ENCODE data around the gene SF3B1.

Gene SF3B1

DNA sequence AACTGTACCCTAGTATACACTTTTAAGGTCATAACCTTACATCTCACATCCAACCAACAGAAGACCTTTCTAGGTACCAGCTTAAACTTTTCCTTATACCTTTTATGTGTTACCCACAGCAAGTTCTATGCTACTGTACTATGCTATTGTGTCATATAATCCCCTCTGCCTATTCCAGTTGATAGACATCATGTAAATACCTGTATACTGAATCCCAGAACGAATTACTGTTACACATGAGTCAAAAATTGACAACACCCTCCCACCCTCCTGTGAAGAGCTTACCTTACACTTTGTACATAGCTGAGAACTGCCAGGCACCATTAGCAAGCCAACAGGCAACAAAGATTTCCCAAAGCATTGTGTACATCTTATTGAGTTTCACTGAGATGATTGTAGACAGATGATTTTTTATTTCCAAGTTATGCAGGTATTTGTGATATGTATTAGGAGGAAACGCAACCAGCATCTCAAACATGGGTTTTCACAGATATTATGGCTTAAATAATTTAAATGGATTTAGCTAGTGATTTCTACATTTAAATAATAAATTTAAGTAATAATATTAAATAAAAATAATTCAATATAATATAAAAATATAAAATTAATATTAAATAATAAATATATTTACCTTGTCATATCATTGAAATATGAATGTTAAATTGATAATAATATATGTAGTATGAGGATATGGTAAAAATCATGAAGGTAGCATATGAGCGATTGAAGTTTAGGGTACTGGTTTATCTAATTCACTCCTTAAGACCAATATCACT lies 81.2 kb downstream of the SF3B1 start:
- H3K4me3 ChIP-seq (ENCODE audit: low read depth in 1 of 2, low read length in 2 of 2), result no peak overlapping the region
- no peaks in the 10 kb centered on the region for H4K20me1 ChIP-seq (ENCODE audit: insufficient read depth, low read length)
- no peak for DNase-seq
- no peak for TF ChIP-seq EZH2 (IDR thresholded peaks at IDR 0.05; ENCODE audit: borderline replicate concordance, low read depth, low read length, severe bottlenecking)
- TF ChIP-seq, protein P1, sequence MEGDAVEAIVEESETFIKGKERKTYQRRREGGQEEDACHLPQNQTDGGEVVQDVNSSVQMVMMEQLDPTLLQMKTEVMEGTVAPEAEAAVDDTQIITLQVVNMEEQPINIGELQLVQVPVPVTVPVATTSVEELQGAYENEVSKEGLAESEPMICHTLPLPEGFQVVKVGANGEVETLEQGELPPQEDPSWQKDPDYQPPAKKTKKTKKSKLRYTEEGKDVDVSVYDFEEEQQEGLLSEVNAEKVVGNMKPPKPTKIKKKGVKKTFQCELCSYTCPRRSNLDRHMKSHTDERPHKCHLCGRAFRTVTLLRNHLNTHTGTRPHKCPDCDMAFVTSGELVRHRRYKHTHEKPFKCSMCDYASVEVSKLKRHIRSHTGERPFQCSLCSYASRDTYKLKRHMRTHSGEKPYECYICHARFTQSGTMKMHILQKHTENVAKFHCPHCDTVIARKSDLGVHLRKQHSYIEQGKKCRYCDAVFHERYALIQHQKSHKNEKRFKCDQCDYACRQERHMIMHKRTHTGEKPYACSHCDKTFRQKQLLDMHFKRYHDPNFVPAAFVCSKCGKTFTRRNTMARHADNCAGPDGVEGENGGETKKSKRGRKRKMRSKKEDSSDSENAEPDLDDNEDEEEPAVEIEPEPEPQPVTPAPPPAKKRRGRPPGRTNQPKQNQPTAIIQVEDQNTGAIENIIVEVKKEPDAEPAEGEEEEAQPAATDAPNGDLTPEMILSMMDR (IDR thresholded peaks at IDR 0.05; ENCODE audit: borderline replicate concordance, extremely low read depth, low read length, poor library complexity, severe bottlenecking), result no peak
- H3K9me3 ChIP-seq (ENCODE audit: insufficient read depth, low read length, severe bottlenecking), result no peaks in the 10 kb centered on the region
- H3K27me3 ChIP-seq (ENCODE audit: insufficient read depth, low read length, poor library complexity), result no peaks in the 10 kb centered on the region
- H3K27ac ChIP-seq (ENCODE audit: low read length), result no peak overlapping the region
- H3K9ac ChIP-seq (ENCODE audit: low read depth, low read length), result no peak overlapping the region
- H3K4me1 ChIP-seq (ENCODE audit: insufficient read depth, low read length), result no peaks in the 10 kb centered on the region
- H2AFZ ChIP-seq (ENCODE audit: low read depth, low read length), result no peak overlapping the region
- no peaks in the 10 kb centered on the region for H3K79me2 ChIP-seq (ENCODE audit: insufficient read depth, low read length)
- H3K36me3 ChIP-seq (ENCODE audit: insufficient read depth, low read length), result no peaks in the 10 kb centered on the region
- no peak for ATAC-seq (ENCODE audit: insufficient read depth, low read depth)
- no peak overlapping the region for H3K4me2 ChIP-seq (ENCODE audit: insufficient read depth, low read length)

DNA sequence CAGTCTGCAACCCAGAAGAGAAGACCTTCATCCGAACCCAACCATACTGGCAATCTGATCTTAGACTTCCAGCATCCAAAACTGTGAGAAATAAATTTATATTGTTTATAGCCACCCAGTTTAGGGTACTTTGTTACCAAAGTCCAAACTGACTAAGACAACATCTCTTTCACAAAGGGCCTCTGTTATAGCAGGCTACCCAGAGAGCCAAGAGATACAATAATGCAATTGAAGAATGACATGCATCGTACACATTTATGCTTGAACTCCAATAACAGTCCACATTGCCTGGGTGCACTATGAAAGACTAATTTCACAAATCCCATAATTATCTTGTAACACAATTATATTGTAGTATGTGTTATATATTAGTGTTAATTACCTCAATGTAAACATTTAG lies 85.1 kb downstream of the SF3B1 start:
- no peak overlapping the region for H3K4me2 ChIP-seq (ENCODE audit: insufficient read depth, low read length)
- no peak overlapping the region for H2AFZ ChIP-seq (ENCODE audit: low read depth, low read length)
- H3K27me3 ChIP-seq (ENCODE audit: insufficient read depth, low read length, poor library complexity), result no peaks in the 10 kb centered on the region
- no peak for ATAC-seq (ENCODE audit: insufficient read depth, low read depth)
- no peaks in the 10 kb centered on the region for H3K9me3 ChIP-seq (ENCODE audit: insufficient read depth, low read length, severe bottlenecking)
- DNase-seq, result no peak
- no peaks in the 10 kb centered on the region for H3K79me2 ChIP-seq (ENCODE audit: insufficient read depth, low read length)
- no peaks in the 10 kb centered on the region for H4K20me1 ChIP-seq (ENCODE audit: insufficient read depth, low read length)
- no peaks in the 10 kb centered on the region for H3K4me1 ChIP-seq (ENCODE audit: insufficient read depth, low read length)
- H3K36me3 ChIP-seq (ENCODE audit: insufficient read depth, low read length), result no peaks in the 10 kb centered on the region
- no peak overlapping the region for H3K4me3 ChIP-seq (ENCODE audit: low read depth in 1 of 2, low read length in 2 of 2)
- no peak overlapping the region for H3K9ac ChIP-seq (ENCODE audit: low read depth, low read length)
- no peak overlapping the region for H3K27ac ChIP-seq (ENCODE audit: low read length)
- TF ChIP-seq EZH2 (IDR thresholded peaks at IDR 0.05; ENCODE audit: borderline replicate concordance, low read depth, low read length, severe bottlenecking), result no peak
- TF ChIP-seq, protein P1 (IDR thresholded peaks at IDR 0.05; ENCODE audit: borderline replicate concordance, extremely low read depth, low read length, poor library complexity, severe bottlenecking), result no peak

DNA sequence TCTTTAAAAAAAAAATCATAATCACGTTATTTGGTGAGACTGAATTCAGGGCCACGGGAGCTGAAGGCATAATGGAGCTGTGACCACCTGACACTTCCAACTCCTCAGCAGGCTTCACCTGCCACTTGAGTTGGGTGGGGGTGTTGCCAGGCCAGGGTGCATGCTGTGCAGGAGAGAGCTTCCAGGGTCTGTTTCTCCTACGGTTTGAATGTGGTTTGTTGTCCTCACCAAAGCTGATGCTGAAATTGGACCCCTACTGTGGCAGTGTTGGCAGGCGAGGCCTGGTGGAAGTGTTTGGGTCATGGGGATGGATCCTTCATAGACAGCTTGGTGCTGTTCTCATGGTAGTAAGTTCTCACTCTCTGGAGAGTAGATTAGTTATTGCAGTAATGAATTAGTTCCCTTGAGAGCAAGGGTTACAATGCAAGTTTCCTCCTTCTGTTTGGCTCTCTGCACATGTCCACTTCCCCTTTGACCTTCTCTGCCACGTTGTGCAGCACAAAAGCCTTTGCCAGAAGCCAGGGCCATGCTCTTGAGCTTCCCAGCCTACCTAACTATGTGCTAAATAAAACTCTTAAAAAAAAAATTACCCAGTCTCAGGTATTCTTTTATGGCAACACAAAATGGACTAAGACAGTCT lies 86.0 kb downstream of the SF3B1 start:
- no peak overlapping the region for H3K9ac ChIP-seq (ENCODE audit: low read depth, low read length)
- DNase-seq (no peak), ATAC-seq (ENCODE audit: insufficient read depth, low read depth) (no peak)
- no peak overlapping the region for H3K27ac ChIP-seq (ENCODE audit: low read length)
- no peak for TF ChIP-seq EZH2 (IDR thresholded peaks at IDR 0.05; ENCODE audit: borderline replicate concordance, low read depth, low read length, severe bottlenecking)
- TF ChIP-seq, protein P1 (IDR thresholded peaks at IDR 0.05; ENCODE audit: borderline replicate concordance, extremely low read depth, low read length, poor library complexity, severe bottlenecking), result no peak
- no peak overlapping the region for H3K4me2 ChIP-seq (ENCODE audit: insufficient read depth, low read length)
- H3K79me2 ChIP-seq (ENCODE audit: insufficient read depth, low read length), result no peaks in the 10 kb centered on the region
- no peaks in the 10 kb centered on the region for H3K27me3 ChIP-seq (ENCODE audit: insufficient read depth, low read length, poor library complexity)
- no peaks in the 10 kb centered on the region for H3K9me3 ChIP-seq (ENCODE audit: insufficient read depth, low read length, severe bottlenecking)
- no peaks in the 10 kb centered on the region for H4K20me1 ChIP-seq (ENCODE audit: insufficient read depth, low read length)
- H3K4me3 ChIP-seq (ENCODE audit: low read depth in 1 of 2, low read length in 2 of 2), result no peak overlapping the region
- no peak overlapping the region for H2AFZ ChIP-seq (ENCODE audit: low read depth, low read length)
- H3K36me3 ChIP-seq (ENCODE audit: insufficient read depth, low read length), result no peaks in the 10 kb centered on the region
- H3K4me1 ChIP-seq (ENCODE audit: insufficient read depth, low read length), result no peaks in the 10 kb centered on the region
